K562 (cell line): Measurements from ENCODE around the gene AGAP3. TPM values are rescaled to one million over a fixed set of nuclear protein-coding genes. Genes with fewer than 3 reads are reported as not detected.

ENCODE experiments used
- CHD2 ChIP-seq: IDR thresholded peaks from 2 replicates; pipeline ENCODE4 v1.6.1; 2011; ENCODE audit warnings: low read depth, low read length
- EHMT2 ChIP-seq: fragments of 450-650 bp; IDR thresholded peaks from 2 replicates; pipeline ENCODE4 v1.6.1; 2018; ENCODE audit warnings: antibody characterized with exemption
- GATAD2A ChIP-seq: fragments of 450-650 bp; IDR thresholded peaks from 2 replicates; pipeline ENCODE4 v1.6.1; 2017
- HOMEZ ChIP-seq: fragments of 250-450 bp; sonication (Bioruptor Pico); IDR thresholded peaks from 2 replicates; pipeline ENCODE4 v1.4.0; 2020; ENCODE audit warnings: mild to moderate bottlenecking, moderate library complexity
- HOXB6 ChIP-seq: fragments of 250-450 bp; sonication (Bioruptor Pico); IDR thresholded peaks from 2 replicates; pipeline ENCODE4 v1.5.1; 2022; ENCODE audit warnings: mild to moderate bottlenecking, borderline replicate concordance
- MXD1 ChIP-seq: fragments of 250-450 bp; sonication (Bioruptor Pico); IDR thresholded peaks from 2 replicates; pipeline ENCODE4 v1.8.0; 2021; ENCODE audit warnings: borderline replicate concordance, mild to moderate bottlenecking, moderate library complexity; ENCODE audit not compliant: poor library complexity, severe bottlenecking
- RAD21 ChIP-seq, 2 experiments: fragments of 250-450 bp in 1 of 2; fragments of 450-650 bp in 1 of 2; sonication (Bioruptor Pico) in 1 of 2; formaldehyde crosslinking in 1 of 2; IDR thresholded peaks in 1 of 2; conservative IDR thresholded peaks in 1 of 2; 2 replicates each; pipeline versions ENCODE4 v1.4.0 to v1.8.0; 2020 to 2022; ENCODE audit warnings: mild to moderate bottlenecking in 2 of 2, moderate library complexity in 1 of 2
- REST ChIP-seq, 2 experiments: fragments of 450-650 bp; formaldehyde crosslinking in 1 of 2; IDR thresholded peaks; 2 replicates each; pipeline versions ENCODE4 v1.4.0 to v1.6.1; 2014 to 2020; ENCODE audit warnings: mild to moderate bottlenecking in 2 of 2, borderline replicate concordance in 1 of 2, low read depth in 1 of 2
- RNF2 ChIP-seq: sonication (generic); IDR thresholded peaks from 2 replicates; pipeline ENCODE4 v1.6.1; 2016
- VEZF1 ChIP-seq: fragments of 200-800 bp; sonication (Bioruptor generic); IDR thresholded peaks from 2 replicates; pipeline ENCODE4 v1.6.1; 2017; ENCODE audit warnings: missing genetic modification characterization, missing compliant biosample characterization
- ZNF212 ChIP-seq: fragments of 450-650 bp; formaldehyde crosslinking; IDR thresholded peaks from 2 replicates; pipeline ENCODE4 v1.4.0; 2020; ENCODE audit warnings: mild to moderate bottlenecking
- ZNF263 ChIP-seq: sonication (generic); formaldehyde crosslinking; IDR thresholded peaks from 2 replicates; pipeline ENCODE4 v1.8.0; 2022; ENCODE audit warnings: mild to moderate bottlenecking, missing genetic modification reagents, borderline replicate concordance
- polyA plus RNA-seq, 8 experiments: library from polyadenylated mRNA; depleted of rRNA in 4 of 8; stranded (reverse) in 5 of 8; unstranded in 3 of 8; fragments of >200 nt; fragmentation: Nextera tagmentation in 2 of 8; fragmentation: Illumina TruSeq in 1 of 8; extraction: Ambion mirVana in 2 of 8; extraction: Trizol in 1 of 8; gene quantifications; 2 replicates each; pipeline versions ENCODE4 v1.2.1 to v1.2.3, GENCODE V29; 2011 to 2014; ENCODE audit warnings: inconsistent platforms in 1 of 8, missing spikeins in 1 of 8
- total RNA-seq, 7 experiments: library from RNA; depleted of rRNA in 6 of 7; stranded (reverse); fragments of >200 nt in 6 of 7; fragmentation: Illumina TruSeq in 2 of 7; extraction: Trizol in 2 of 7; gene quantifications; 2 replicates each; pipeline versions ENCODE4 v1.2.1 to v1.2.3, GENCODE V29; 2011 to 2021; ENCODE audit warnings: low replicate concordance in 1 of 7

The AGAP3 gene
- total and polyA plus RNA-seq, 9 of the 15 experiments (the other 6 are each of a cell fraction or from before 2014, with no cell fraction given): 3.4 to 208 (median 62.2) TPM

- TF ChIP-seq VEZF1 (no peak), HOMEZ (CRISPR knock-in tag) (no peak), HOXB6 (no peak), ZNF212 (CRISPR knock-in tag) (no peak), ZNF263 (CRISPR knock-in tag) (no peak), GATAD2A (no peak), RNF2 (no peak), REST (IDR thresholded peaks at IDR 0.05; ENCODE audit: borderline replicate concordance) (no peak), REST (CRISPR knock-in tag; IDR thresholded peaks at IDR 0.05; ENCODE audit: low read depth) (no peak), CHD2 (no peak), MXD1 (CRISPR knock-in tag) (no peak), RAD21 (CRISPR knock-in tag; conservative IDR thresholded peaks at IDR 0.05 in 1 of 2, IDR thresholded peaks at IDR 0.05 in 1 of 2) (no peak), EHMT2 (no peak)
Measured at GRCh38 chr7:151082141-151083070, 3.9 kb upstream of the AGAP3 start (continued).
